RKO (cell line): ENCODE data around the gene LITAFD.
A peak's percentile ranks its signal among the peaks of the same experiment; 100 is the strongest.

Source experiments
- DNase-seq: peaks from one replicate; pipeline ENCODE4 v3.0.0-alpha.2; 2016; ENCODE audit warnings: low spot score

The LITAFD gene

GRCh38 chr16:8920645-8921346 lies 38.6 kb downstream of the LITAFD start:
- no peak for DNase-seq

DNA sequence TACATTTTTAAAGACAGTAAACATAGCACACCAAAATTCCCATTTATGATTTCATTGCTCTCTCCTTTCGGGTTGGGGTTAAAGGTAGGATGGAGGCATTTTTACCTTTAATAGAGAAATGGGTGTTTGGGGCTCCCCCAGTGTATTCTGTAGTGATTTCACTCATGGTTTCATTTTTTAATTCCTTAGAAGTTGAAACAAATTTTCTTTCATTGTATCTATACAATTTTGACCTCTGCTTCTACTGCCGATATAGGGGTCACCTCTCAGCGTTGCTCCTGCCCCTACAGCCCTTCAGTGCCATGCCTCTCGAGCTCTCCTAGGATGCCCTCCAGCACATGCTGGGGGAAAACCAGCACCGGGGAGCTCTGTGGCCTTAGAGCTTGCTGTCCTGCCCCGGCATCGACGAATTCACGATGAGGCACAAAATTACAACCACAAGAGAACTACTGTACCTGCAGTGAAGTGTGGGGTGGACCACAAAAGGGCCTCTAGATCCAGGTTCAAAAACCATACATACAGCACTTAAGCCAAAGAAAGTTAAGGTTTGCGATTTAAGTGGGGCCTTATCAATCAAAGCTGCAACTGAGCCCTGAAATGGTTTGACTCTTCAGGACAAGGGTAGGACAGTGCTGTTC lies 39.3 kb downstream of the LITAFD start:
- no peak for DNase-seq

DNA sequence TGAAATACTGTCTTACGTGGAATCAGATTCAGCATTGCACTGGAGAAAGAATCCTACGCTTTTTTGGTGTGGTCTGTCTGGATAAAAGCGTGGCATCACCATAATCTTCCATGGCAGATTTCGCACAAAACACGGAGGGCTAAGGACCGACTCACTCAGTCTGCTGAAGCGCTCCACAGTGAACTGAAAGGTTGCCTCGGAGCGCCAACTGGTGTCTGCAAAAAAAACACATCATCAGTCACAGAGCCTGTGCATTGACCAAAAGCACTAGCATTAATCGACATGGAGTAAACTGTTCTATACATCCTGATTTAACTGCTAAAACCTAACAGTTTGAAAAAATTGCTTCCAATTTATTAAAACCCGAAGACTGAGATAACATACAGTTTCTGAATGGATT lies 41.0 kb downstream of the LITAFD start:
- DNase-seq: no peak

DNA sequence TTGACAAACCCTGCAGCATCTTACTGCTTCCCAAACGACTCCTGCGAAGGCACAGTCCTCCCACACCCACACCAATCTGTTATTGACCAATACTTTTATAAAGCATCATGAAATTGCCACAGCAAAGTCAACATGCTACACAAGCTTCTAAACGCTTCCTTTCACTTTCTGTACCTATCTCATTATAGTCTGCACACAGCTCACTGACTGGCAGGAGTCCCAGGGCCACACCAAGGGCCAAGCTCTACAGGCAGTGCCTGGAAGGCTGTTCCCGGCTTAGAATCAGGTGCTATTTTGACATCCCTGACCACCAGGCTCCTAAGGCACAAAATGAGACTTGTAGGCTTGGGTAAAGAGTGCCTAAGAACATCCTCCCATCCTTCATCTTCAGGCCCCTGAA lies 42.1 kb downstream of the LITAFD start:
- no peak for DNase-seq

GRCh38 chr16:8925455-8925854 lies 43.3 kb downstream of the LITAFD start:
- DNase-seq: no peak

DNA sequence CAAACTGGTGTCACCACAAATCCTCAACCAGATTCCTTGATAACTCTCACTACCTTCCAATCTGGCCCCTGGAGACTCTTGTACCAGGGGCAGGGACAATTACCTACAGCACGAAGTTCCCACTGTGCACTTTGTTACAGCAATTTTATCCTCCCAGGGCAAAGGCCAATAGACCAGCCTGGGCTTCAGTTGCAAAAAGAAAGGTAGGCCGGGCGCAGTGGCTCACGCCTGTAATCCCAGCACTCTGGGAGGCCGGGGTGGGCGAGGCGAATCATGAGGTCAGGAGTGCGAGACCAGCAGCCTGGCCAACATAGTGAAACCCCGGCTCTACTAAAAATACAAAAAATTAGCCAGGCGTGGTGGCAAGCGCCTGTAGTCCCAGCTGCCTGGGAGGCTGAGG lies 44.7 kb downstream of the LITAFD start:
- DNase-seq: no peak

GRCh38 chr16:8928467-8928957 lies 46.4 kb downstream of the LITAFD start:
- no peak for DNase-seq

- no peak for DNase-seq
Measured at GRCh38 chr16:8929086-8929748, 47.1 kb downstream of the LITAFD start.

- peak; percentile 39 for DNase-seq
Measured at GRCh38 chr16:8931859-8932258, 49.7 kb downstream of the LITAFD start.

DNA sequence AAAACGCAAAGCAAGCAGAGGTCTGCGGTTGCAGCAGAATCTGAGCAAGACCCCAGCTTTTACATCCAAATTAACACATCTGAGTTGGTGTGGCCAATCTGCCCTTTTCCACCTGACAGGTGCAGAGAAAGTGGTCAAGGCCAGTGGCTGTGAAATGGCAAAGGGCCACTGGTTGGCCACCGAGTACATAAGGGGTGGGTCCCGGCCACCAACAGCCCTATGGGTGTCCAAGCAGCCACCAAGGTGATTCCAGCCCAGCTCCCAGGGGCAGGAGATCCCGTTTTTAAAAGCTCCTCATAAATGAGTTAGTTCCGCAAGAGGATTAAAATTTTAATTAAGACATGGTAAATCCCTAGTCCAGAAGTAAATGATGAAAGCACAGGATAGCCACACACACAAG lies 52.5 kb downstream of the LITAFD start:
- no peak for DNase-seq
